OCI-LY3 (cell line): ENCODE data around the gene KCNJ18.
"Not testable (repeated sequence)": the region's sequence is repeated elsewhere in the genome, so short reads cannot be mapped to it uniquely, and the experiment has no call there.

Source experiments
- H2AFZ ChIP-seq: fragments of 200-600, 300-600 bp; shearing (Covaris generic); 2 replicates; pipeline ENCODE4 v1.6.0; 2014; ENCODE audit warnings: antibody characterized with exemption, low read depth, low read length
- H3K27ac ChIP-seq: fragments of 200-600, 300-600 bp; sonication (generic); 2 replicates; pipeline ENCODE4 v1.5.1; 2014; ENCODE audit warnings: mild to moderate bottlenecking, low read length, moderate library complexity, mixed read lengths
- H3K27me3 ChIP-seq: fragments of 200-600, 300-600 bp; sonication (generic); 2 replicates; pipeline ENCODE4 v1.6.1; 2014; ENCODE audit warnings: low read depth, low read length, mixed read lengths
- H3K36me3 ChIP-seq: fragments of 200-600, 300-600 bp; sonication (generic); replicated peaks from 2 replicates; pipeline ENCODE3; 2014; ENCODE audit warnings: low read depth, low read length, mixed read lengths
- H3K4me1 ChIP-seq: fragments of 300-600, 200-600 bp; sonication (generic); 2 replicates; pipeline ENCODE4 v1.6.1; 2014; ENCODE audit warnings: low read length, mixed read lengths
- H3K4me2 ChIP-seq: fragments of 200-600, 300-600 bp; sonication (generic); 2 replicates; pipeline ENCODE4 v1.6.1; 2014; ENCODE audit warnings: low read length, mixed read lengths
- H3K4me3 ChIP-seq: fragments of 300-600, 200-600 bp; sonication (generic); 2 replicates; pipeline ENCODE4 v1.5.1; 2014; ENCODE audit warnings: antibody characterized with exemption, mild to moderate bottlenecking, low read length, moderate library complexity
- H3K79me2 ChIP-seq: fragments of 300-600, 200-600 bp; shearing (Covaris generic); 2 replicates; pipeline ENCODE4 v1.6.1; 2014; ENCODE audit warnings: mild to moderate bottlenecking, low read length, mixed read lengths
- H3K9ac ChIP-seq: fragments of 300-600, 200-600 bp; shearing (Covaris generic); 2 replicates; pipeline ENCODE4 v1.6.0; 2014; ENCODE audit warnings: mild to moderate bottlenecking, low read length, moderate library complexity
- H3K9me3 ChIP-seq: fragments of 200-600, 300-600 bp; shearing (Covaris generic); 2 replicates; pipeline ENCODE4 v1.6.1; 2014; ENCODE audit warnings: low read length, mixed read lengths; ENCODE audit not compliant: insufficient read depth
- H4K20me1 ChIP-seq: fragments of 200-600, 300-600 bp; sonication (generic); 2 replicates; pipeline ENCODE4 v1.6.1; 2016; ENCODE audit warnings: low read length, mixed read lengths; ENCODE audit not compliant: insufficient read depth

Gene KCNJ18

DNA sequence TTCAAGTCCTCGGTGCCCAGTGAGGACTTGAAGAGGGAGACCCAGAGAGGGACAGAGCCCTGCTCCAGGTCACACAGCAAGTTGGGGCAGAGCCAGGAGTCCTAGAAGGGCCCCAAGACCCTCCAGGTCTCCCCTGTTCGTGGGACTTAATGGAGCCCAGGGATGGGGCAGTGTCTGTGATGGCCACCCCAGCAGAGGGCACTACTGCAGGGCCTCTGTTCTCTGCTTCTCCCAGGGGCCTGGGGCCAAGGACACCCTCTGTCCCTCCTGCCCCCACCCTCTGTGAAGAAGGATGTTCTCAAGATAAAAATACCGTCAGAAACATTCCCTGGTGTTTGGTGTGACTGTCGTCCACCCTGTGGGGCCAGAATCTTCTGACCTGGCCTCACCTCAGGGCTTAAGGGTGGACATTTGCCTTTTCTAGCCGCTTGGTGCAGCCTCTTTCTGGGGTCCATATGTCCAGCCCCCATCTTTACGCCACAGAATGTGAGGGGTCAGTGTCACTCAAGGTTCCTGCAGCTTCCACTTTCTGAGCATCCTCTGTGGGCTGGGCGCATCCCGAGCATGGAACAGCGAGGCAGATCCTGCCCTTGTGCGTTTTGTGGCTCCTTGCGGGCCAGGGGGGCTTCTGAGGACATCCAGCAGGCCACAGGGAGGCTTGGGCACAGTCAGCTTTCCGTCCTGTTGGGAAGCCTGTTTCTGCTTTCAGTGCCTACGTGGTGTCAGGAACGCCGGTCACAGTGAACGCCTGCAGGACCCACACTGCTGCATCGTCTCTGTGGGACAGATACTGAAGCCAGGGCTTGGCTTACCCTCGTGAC, at the start of gene KCNJ18:
Gene KCNJ18 (plus strand): TSS at position 641 of the 821 bp plus-strand sequence. CDS start 10,264 bp downstream, outside the sequence.
- H3K27ac ChIP-seq, H3K9me3 ChIP-seq, H3K4me1 ChIP-seq: not testable (repeated sequence)

DNA sequence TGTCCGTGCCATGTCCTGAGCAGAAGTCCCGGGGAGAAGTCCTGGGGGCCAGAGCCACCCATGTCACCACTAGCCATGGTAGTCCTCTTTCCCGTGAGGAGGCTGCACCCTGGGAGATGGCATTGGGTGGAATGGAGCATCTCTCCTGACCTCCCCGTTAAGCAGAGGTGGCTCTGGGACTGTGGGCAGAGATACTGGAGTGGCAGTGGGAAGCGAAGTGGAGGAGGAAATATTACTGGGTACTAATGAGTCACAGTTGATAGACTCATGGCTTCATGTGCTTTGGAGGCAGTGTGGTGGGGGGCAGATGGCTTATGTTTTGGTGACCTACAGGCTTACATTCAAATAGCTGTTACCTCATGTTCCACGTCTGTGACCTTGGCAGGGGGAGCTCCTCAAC, 44.2 kb upstream of the KCNJ18 start:
- not testable (repeated sequence) for H3K4me1 ChIP-seq, H2AFZ ChIP-seq, H3K9me3 ChIP-seq, H3K27me3 ChIP-seq, H3K36me3 ChIP-seq, H3K9ac ChIP-seq, H3K79me2 ChIP-seq, H3K27ac ChIP-seq, H3K4me3 ChIP-seq, H3K4me2 ChIP-seq, H4K20me1 ChIP-seq

More for the DNA sequence above, at the start of gene KCNJ18:
- not testable (repeated sequence) for H3K27me3 ChIP-seq, H2AFZ ChIP-seq, H3K4me2 ChIP-seq, H3K36me3 ChIP-seq, H4K20me1 ChIP-seq, H3K79me2 ChIP-seq, H3K4me3 ChIP-seq, H3K9ac ChIP-seq

- not testable (repeated sequence) for H2AFZ ChIP-seq, H3K27me3 ChIP-seq, H4K20me1 ChIP-seq, H3K9me3 ChIP-seq, H3K9ac ChIP-seq, H3K79me2 ChIP-seq, H3K4me1 ChIP-seq, H3K4me3 ChIP-seq, H3K36me3 ChIP-seq, H3K4me2 ChIP-seq, H3K27ac ChIP-seq
Measured at GRCh38 chr17:21650043-21650442, 42.3 kb upstream of the KCNJ18 start.

- H3K36me3 ChIP-seq, H3K4me2 ChIP-seq, H3K4me1 ChIP-seq, H3K9me3 ChIP-seq, H3K27me3 ChIP-seq, H3K79me2 ChIP-seq, H3K27ac ChIP-seq, H4K20me1 ChIP-seq, H3K4me3 ChIP-seq, H2AFZ ChIP-seq, H3K9ac ChIP-seq: not testable (repeated sequence)
Measured at GRCh38 chr17:21652049-21652448, 40.3 kb upstream of the KCNJ18 start.

DNA sequence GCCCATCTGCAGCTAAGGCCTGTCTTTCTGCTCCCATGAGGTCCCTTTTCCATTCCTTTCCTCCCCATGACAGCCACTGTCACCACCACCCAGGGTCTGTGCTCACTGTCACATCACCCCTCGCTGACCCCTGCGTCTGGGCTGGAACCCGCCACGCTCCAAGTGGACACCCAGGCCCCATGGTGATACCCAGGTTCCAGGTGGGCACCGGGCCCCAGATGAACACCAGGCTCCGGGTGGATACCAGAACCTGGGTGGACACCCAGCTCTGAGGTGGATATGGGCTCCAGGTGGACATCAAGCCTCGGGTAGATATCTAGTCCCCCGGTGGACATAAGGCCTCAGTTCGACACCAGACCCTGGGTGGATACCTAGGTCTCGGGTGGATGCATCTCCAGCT, 39.1 kb upstream of the KCNJ18 start:
- not testable (repeated sequence) for H3K4me1 ChIP-seq, H3K4me2 ChIP-seq, H3K4me3 ChIP-seq, H3K36me3 ChIP-seq, H4K20me1 ChIP-seq, H3K27me3 ChIP-seq, H3K9me3 ChIP-seq, H3K9ac ChIP-seq, H3K27ac ChIP-seq, H2AFZ ChIP-seq, H3K79me2 ChIP-seq

- H3K4me2 ChIP-seq, H3K36me3 ChIP-seq, H3K79me2 ChIP-seq, H3K27ac ChIP-seq, H3K27me3 ChIP-seq, H3K4me1 ChIP-seq, H3K4me3 ChIP-seq, H4K20me1 ChIP-seq, H2AFZ ChIP-seq, H3K9ac ChIP-seq, H3K9me3 ChIP-seq: not testable (repeated sequence)
Measured at GRCh38 chr17:21656518-21657309, 35.6 kb upstream of the KCNJ18 start.

DNA sequence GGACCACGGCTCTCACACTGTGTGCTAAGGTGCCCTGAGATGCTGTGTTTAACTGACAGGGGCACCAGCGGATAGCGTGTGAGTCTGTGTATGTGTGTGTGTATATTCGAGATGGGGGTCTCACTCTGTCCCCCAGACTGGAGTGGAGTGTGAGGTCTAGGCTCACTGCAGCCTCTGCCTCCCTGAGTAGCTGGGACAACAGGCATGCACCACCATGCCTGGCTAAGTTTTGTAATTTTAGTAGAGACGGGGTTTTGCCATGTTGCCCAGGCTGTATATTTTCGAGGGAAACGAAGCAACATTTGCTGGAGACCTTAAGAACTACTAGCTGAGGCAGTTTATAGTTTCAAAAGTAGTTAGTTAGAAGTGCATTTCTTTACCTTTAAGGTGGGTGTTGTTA, 32.7 kb upstream of the KCNJ18 start:
- H3K27me3 ChIP-seq, H3K9ac ChIP-seq, H4K20me1 ChIP-seq, H3K4me1 ChIP-seq, H2AFZ ChIP-seq, H3K27ac ChIP-seq, H3K4me3 ChIP-seq, H3K79me2 ChIP-seq, H3K36me3 ChIP-seq, H3K4me2 ChIP-seq, H3K9me3 ChIP-seq: not testable (repeated sequence)

DNA sequence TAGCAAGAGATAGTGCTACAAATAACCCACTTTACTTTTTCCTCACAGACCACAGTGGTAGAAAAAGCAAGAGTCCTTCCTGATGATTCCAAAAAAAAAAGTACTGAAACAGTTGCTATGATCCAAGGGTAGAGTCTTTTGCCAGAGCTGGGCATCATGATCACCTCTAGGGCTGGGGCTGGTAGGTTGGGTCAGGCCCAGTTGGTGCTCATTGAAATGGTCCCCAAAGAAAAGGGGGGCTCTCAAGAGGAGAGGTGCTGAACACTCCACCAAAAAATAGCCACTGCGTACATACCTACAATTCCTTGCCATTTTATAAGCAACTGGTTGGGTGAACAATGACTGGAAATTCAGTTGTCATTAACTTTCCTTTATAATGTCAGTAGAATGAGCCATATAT, 30.9 kb upstream of the KCNJ18 start:
- H3K79me2 ChIP-seq, H3K9me3 ChIP-seq, H2AFZ ChIP-seq, H3K9ac ChIP-seq, H3K4me2 ChIP-seq, H4K20me1 ChIP-seq, H3K4me1 ChIP-seq, H3K4me3 ChIP-seq, H3K27ac ChIP-seq, H3K27me3 ChIP-seq, H3K36me3 ChIP-seq: not testable (repeated sequence)

DNA sequence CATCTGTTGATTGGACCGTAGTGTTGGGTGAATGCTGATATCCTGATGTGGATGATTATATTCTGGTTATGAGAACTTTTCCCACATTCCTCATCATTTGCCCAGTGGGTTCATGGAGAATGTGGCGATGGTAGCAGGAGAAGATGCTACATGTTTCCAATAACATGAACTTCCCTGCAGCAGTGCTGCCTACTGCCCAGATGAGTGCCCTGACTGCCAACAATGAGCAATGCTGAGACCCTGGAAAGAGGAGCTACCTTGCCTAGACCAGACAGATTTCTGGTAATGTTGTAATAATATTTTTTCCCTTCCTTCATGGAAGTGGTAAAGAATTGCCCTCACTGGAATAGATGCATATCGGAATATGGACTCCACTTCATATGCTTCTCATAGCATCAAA, 29.2 kb upstream of the KCNJ18 start:
- not testable (repeated sequence) for H2AFZ ChIP-seq, H3K4me3 ChIP-seq, H3K79me2 ChIP-seq, H4K20me1 ChIP-seq, H3K4me2 ChIP-seq, H3K4me1 ChIP-seq, H3K9ac ChIP-seq, H3K27me3 ChIP-seq, H3K27ac ChIP-seq, H3K36me3 ChIP-seq, H3K9me3 ChIP-seq
